GM18517 (cell line): ENCODE data around the gene MATN1.

ENCODE experiments used
- ATAC-seq: cut with Tn5 transposase; IDR thresholded peaks from one replicate; pipeline ENCODE4 v1.9.1; 2021; ENCODE audit warnings: mild to moderate bottlenecking, moderate library complexity; ENCODE audit not compliant: unreplicated experiment

The MATN1 gene

GRCh38 chr1:30732277-30732996 is 9.1 kb upstream of the MATN1 start:
- peak; percentile 39 for ATAC-seq

- no peak for ATAC-seq
Observed at GRCh38 chr1:30731806-30732276, 8.5 kb upstream of the MATN1 start.

- ATAC-seq, result no peak
Observed at GRCh38 chr1:30731109-30731805, 7.9 kb upstream of the MATN1 start.

GRCh38 chr1:30730346-30731108 is 7.1 kb upstream of the MATN1 start:
- no peak for ATAC-seq

- no peak for ATAC-seq
Observed at GRCh38 chr1:30729901-30730300, 6.5 kb upstream of the MATN1 start.

GRCh38 chr1:30728832-30729638 is 5.7 kb upstream of the MATN1 start:
- ATAC-seq, result no peak

GRCh38 chr1:30728340-30728739 is 5.0 kb upstream of the MATN1 start:
- ATAC-seq, result no peak

- ATAC-seq, result no peak
Observed at GRCh38 chr1:30727824-30728223, 4.4 kb upstream of the MATN1 start.

GRCh38 chr1:30726773-30727684 is 3.6 kb upstream of the MATN1 start:
- ATAC-seq, result no peak

- no peak for ATAC-seq
Observed at GRCh38 chr1:30726236-30726635, 2.9 kb upstream of the MATN1 start.

GRCh38 chr1:30725450-30726095 is 2.2 kb upstream of the MATN1 start:
- no peak for ATAC-seq

GRCh38 chr1:30724655-30725421 is 1.5 kb upstream of the MATN1 start:
- ATAC-seq, result no peak

GRCh38 chr1:30724175-30724574 is 790 bp upstream of the MATN1 start:
- no peak for ATAC-seq

- no peak for ATAC-seq
Observed at GRCh38 chr1:30721812-30722537, 1.4 kb downstream of the MATN1 start.

GRCh38 chr1:30721341-30721793 is 2.0 kb downstream of the MATN1 start:
- no peak for ATAC-seq

- no peak for ATAC-seq
Observed at GRCh38 chr1:30720271-30721223, 2.8 kb downstream of the MATN1 start.
